ENCODE data around the gene BCAS2.
"Not testable (repeated sequence)": the region's sequence is repeated elsewhere in the genome, so short reads cannot be mapped to it uniquely, and the experiment has no call there.

BCAS2 gene

DNA sequence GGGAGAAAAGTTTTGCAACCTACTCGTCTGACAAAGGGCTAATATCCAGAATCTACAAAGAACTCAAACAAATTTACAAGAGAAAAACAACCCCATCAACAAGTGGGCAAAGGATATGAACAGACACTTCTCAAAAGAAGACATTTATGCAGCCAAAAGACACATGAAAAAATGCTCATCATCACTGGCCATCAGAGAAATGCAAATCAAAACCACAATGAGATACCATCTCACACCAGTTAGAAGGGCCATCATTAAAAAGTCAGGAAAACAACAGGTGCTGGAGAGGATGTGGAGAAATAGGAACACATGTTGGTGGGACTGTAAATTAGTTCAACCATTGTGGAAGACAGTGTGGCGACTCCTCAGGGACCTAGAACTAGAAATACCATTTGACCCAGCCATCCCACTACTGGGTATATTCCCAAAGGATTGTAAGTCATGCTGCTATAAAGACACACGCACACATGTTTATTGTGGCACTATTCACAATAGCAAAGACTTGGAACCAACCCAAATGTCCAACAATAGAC lies 18.4 kb downstream of the BCAS2 start:
- intact Hi-C loops (cut with DNase I); DNase-seq: not testable (repeated sequence)

DNA sequence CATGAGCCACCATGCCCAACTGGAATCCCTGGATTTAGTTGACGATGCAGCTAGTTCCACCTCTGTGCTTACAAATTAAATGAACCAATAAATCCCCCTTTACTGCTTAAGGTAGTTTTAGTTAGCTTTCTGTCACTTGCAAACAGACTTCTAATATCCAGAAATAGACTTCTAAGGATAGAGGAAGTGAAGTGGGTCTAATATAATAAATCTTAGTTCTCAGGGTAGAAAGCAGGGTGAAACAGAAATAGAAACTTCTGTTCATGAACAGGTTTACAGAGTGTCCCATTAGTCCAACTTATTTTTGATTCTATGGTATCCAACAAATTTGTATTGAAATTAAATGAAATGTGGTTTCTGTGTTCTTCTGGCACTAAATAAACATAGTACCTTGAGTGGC lies 20.1 kb downstream of the BCAS2 start:
- intact Hi-C loops (cut with DNase I), result no loop called here
- DNase-seq, result no peak

- no peak for DNase-seq
- intact Hi-C loops (cut with DNase I), result no loop called here
These were observed 22.1 kb downstream of the BCAS2 start for GRCh38 chr1:114559356-114559755.

DNA sequence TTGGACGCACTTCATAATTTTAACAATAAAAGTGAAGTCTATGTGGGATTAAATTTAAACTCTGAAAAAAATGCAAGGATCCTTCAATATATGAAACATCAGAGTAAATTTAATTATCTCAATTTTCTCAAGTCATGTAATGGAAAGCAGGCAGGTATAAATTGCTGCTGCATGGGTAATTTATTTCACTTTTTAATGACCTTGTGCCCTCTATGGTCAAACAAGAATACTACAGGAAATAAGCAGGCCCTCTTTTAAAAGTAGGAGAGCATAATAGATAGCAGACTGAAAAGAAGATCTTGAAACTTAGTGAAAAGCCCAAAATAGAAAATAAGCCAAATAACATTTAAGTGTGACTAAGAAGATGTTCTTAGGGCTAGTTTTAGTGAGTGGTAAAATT lies 22.9 kb downstream of the BCAS2 start:
- intact Hi-C loops (cut with DNase I), result no loop called here
- no peak for DNase-seq

DNA sequence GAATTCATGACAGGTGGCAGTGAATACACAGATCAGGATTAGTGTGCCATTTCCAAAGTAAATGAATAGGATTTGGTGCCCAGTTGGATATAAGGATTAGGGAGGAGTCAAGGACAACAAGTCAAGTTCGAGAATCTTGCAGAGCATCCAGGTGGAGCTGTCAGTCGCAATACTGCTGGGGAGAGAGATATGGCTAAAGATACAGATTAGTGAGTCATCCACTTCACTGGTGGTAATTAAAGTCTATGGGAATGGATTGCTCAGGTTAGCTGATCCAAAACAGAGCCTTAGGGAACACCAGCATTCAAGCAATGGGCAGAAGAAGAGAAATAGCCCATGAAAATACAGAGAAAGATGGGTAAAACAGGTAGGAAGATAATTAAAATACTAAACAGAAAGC lies 26.8 kb downstream of the BCAS2 start:
- DNase-seq, result no peak
- intact Hi-C loops (cut with DNase I), result no loop called here

GRCh38 chr1:114552106-114552639 lies 29.2 kb downstream of the BCAS2 start:
- no peak for DNase-seq
- intact Hi-C loops (cut with DNase I), result no loop called here

DNA sequence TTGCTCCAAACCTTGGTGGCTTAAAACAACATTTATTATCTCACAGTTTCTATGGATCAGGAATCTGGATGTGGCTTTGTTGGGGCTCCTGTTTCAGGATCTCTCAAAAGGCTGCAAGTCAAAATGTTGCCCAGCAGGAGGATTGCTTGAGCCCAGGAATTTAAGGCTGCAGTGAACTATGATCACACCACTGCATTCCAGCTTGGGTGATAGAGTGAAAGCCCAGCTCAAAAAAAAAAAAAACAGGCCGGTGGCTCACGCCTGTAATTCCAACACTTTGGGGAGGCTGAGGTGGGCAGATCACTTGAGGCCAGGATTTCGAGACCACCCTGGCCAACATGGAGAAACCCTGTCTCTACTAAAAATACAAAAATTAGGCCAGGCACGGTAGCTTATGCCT lies 30.0 kb downstream of the BCAS2 start:
- DNase-seq, result no peak
- intact Hi-C loops (cut with DNase I), result no loop called here

DNA sequence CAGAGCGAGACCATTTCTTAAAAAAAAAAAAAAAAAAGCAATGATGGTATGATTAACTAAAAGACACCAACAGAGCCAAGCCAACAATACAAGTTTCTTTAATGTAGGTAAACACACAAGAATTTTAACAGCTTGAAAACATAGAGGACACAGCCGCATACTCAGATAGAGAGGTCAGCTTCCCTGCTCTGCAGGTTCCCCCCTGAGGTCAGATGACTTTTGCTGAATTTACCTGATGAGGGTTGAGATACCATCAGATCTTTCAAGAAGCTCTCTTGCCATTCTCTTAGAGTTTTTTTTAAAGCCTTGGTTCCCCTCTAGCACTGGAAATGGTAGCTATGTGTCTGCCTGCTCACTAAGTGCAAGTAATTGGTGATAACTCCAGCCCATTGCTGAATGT lies 31.1 kb downstream of the BCAS2 start:
- no peak for DNase-seq

GRCh38 chr1:114549137-114549536 lies 32.3 kb downstream of the BCAS2 start:
- intact Hi-C loops (cut with DNase I), result no loop called here
- no peak for DNase-seq

More for the DNA sequence above, 31.1 kb downstream of the BCAS2 start:
- intact Hi-C loops (cut with DNase I), result no loop called here

- intact Hi-C loops (cut with DNase I), result no loop called here
- no peak for DNase-seq
These were observed 34.3 kb downstream of the BCAS2 start for GRCh38 chr1:114547076-114547475.

DNA sequence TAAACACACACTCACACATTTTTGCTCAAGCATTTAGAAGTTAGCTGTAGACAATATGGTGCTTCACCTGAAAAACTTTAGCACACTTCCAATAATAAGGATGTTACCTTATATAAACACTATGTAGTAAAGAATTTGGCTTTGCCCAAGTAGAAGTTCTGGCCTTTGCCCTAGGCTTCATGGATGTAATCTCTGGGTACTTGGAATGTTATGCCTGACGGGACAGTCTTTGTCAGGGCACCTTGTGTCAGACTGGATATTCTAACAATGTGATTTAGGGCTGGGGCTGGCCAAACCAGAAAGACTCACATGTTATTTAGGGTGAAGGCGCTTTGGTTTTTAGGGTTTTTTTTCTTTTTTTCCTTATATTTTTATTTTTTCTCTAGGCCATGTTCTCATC lies 35.6 kb downstream of the BCAS2 start:
- intact Hi-C loops (cut with DNase I), result no loop called here
- DNase-seq, result no peak

DNA sequence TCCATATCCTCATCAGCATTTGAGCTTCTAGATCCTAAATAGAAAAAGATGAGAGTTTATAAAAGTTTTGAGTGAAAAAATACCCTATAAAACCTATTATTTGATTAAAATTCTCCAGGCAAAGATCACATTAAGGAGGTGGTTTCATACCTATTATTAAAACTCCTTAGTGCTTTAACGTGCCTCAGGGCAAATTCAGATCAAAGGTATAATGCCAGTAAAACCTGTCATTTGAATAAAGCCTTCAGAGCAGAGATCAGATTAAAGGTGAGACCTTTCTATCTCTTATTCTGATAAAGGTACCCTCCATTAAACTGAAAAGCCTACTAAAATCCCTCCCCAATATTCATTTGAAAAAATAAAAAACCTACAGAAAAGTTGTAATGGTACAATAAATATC lies 36.1 kb downstream of the BCAS2 start:
- intact Hi-C loops (cut with DNase I), result no loop called here
- no peak for DNase-seq

DNA sequence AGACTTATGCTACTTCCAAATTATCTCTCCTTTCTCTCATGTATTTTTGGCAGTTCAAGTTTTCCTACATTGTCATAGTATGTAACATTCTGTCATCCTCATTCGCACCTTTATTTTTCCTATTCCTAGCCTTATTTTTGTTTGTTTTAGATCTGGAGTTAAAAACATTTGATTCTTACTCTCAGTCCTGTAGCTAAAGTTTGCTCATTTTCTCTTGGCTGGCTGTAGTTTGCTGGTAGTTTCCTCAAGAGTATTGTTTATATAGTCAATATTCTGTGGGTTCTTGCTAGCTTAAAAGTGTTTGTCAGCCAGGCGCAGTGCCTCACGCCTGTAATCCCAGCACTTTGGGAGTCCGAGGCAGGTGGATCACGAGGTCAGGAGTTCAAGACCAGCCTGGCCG lies 40.6 kb downstream of the BCAS2 start:
- intact Hi-C loops (cut with DNase I), result no loop called here
- DNase-seq, result no peak

GRCh38 chr1:114540272-114540671 lies 41.1 kb downstream of the BCAS2 start:
- intact Hi-C loops (cut with DNase I), result no loop called here
- no peak for DNase-seq

DNA sequence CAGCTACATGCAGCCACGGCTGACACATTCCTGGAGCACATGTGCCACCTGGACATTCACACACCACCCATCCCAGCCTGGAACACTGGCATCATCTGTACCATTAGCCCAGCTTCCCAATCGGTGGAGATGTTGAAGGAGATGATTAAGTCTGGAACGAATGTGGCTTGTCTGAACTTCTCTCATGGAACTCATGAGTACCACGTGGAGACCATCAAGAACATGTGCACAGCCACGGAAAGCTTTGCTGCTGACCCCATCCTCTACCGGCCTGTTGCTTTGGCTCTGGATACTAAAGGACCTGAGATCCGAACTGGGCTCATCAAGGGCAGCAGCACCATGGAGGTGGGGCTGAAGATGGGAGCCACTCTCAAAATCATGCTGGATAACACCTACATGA lies 45.4 kb downstream of the BCAS2 start:
- DNase-seq, result no peak
- intact Hi-C loops (cut with DNase I), result no loop called here

DNA sequence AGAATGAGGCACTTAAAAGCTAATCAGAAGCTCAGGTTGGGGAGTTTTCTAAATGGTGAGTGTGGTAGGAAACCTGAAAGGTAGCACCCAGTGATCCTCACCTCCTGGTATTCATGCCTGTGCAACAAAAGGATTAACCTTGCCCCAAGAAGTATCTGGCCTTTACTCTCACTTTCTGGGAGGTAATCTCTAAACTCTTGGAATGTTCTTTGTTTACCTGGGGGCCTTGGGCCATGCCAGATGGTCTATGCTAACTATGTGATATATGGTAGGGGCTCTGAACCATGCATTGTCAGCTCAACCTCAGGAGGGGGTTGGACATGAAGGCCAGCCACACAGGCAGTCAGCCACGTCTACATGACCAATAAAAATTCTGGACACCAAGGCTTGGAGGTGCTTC lies 46.0 kb downstream of the BCAS2 start:
- intact Hi-C loops (cut with DNase I), result no loop called here
- no peak for DNase-seq

GRCh38 chr1:114531094-114531493 lies 50.3 kb downstream of the BCAS2 start:
- DNase-seq, result no peak
- intact Hi-C loops (cut with DNase I), result no loop called here

GRCh38 chr1:114530224-114530623 lies 51.2 kb downstream of the BCAS2 start:
- intact Hi-C loops (cut with DNase I), result no loop called here
- no peak for DNase-seq

- intact Hi-C loops (cut with DNase I), result no loop called here
- DNase-seq, result no peak
These were observed 56.5 kb downstream of the BCAS2 start for GRCh38 chr1:114524944-114525343.

GRCh38 chr1:114522264-114522575 lies 59.2 kb downstream of the BCAS2 start:
- intact Hi-C loops (cut with DNase I), result no loop called here
- no peak for DNase-seq

GRCh38 chr1:114521396-114522263 lies 59.8 kb downstream of the BCAS2 start:
- no peak for DNase-seq
- intact Hi-C loops (cut with DNase I), result no loop called here

Data from head of caudate nucleus (tissue), 42 donors.